Loucy (cell line): ENCODE results near the gene APAF1.

Experiments
- EZH2phosphoT487 ChIP-seq: fragments of 200-600 bp; IDR thresholded peaks from 2 replicates; pipeline ENCODE4 v1.6.1; 2018; ENCODE audit warnings: antibody characterized with exemption, mild to moderate bottlenecking, moderate library complexity, borderline replicate concordance
- TF ChIP-seq, protein P1 (sequence below): fragments of 200-600 bp; sonication (generic); conservative IDR thresholded peaks from 2 replicates; pipeline ENCODE4 v1.5.1; 2014; ENCODE audit warnings: mild to moderate bottlenecking, antibody characterized with exemption, low read length

- TF ChIP-seq, protein P1, sequence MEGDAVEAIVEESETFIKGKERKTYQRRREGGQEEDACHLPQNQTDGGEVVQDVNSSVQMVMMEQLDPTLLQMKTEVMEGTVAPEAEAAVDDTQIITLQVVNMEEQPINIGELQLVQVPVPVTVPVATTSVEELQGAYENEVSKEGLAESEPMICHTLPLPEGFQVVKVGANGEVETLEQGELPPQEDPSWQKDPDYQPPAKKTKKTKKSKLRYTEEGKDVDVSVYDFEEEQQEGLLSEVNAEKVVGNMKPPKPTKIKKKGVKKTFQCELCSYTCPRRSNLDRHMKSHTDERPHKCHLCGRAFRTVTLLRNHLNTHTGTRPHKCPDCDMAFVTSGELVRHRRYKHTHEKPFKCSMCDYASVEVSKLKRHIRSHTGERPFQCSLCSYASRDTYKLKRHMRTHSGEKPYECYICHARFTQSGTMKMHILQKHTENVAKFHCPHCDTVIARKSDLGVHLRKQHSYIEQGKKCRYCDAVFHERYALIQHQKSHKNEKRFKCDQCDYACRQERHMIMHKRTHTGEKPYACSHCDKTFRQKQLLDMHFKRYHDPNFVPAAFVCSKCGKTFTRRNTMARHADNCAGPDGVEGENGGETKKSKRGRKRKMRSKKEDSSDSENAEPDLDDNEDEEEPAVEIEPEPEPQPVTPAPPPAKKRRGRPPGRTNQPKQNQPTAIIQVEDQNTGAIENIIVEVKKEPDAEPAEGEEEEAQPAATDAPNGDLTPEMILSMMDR, result no peak
- no peak for TF ChIP-seq EZH2phosphoT487
Measured at GRCh38 chr12:98745578-98746391, 100.7 kb downstream of the APAF1 start.
